Neural progenitor cell (in vitro differentiated cells): ENCODE measurements around the gene NAB2. TPM values are rescaled to one million over a fixed set of nuclear protein-coding genes. Genes with fewer than 3 reads are reported as not detected.

Experiments
- DNase-seq: peaks from one replicate; pipeline ENCODE4 v3.0.0-alpha.2; 2016; ENCODE audit warnings: low spot score
- H2AFZ ChIP-seq: fragments of 200-600 bp; sonication (generic); replicated peaks from 2 replicates; pipeline ENCODE4 v1.6.1; 2016; ENCODE audit warnings: antibody characterized with exemption
- H3F3A ChIP-seq: fragments of 200-600 bp; sonication (generic); 2 replicates; pipeline ENCODE4 v1.6.1; 2016; ENCODE audit warnings: antibody characterized with exemption, low read depth
- H3K27ac ChIP-seq: fragments of 200-600 bp; sonication (generic); 2 replicates; pipeline ENCODE4 v1.5.1; 2016; ENCODE audit warnings: mild to moderate bottlenecking
- H3K27me3 ChIP-seq: fragments of 200-600 bp; sonication (generic); 2 replicates; pipeline ENCODE4 v1.6.1; 2016; ENCODE audit warnings: mild to moderate bottlenecking, moderate library complexity
- H3K36me3 ChIP-seq: fragments of 200-600 bp; sonication (generic); 2 replicates; pipeline ENCODE4 v1.5.1; 2016
- H3K4me1 ChIP-seq: fragments of 200-600 bp; sonication (generic); 2 replicates; pipeline ENCODE4 v1.6.1; 2016; ENCODE audit warnings: mixed run types
- H3K4me2 ChIP-seq: fragments of 200-600 bp; sonication (generic); 2 replicates; pipeline ENCODE4 v1.6.1; 2016
- H3K4me3 ChIP-seq: fragments of 200-600 bp; sonication (generic); 2 replicates; pipeline ENCODE4 v1.5.1; 2016
- H3K79me2 ChIP-seq: fragments of 200-600 bp; sonication (generic); 2 replicates; pipeline ENCODE4 v1.6.1; 2016; ENCODE audit warnings: low read depth
- H3K9ac ChIP-seq: fragments of 200-600 bp; sonication (generic); 2 replicates; pipeline ENCODE4 v1.6.1; 2016
- H3K9me3 ChIP-seq: fragments of 200-600 bp; sonication (generic); 2 replicates; pipeline ENCODE4 v1.5.1; 2016; ENCODE audit warnings: low read depth
- H4K20me1 ChIP-seq: fragments of 200-600 bp; sonication (generic); 2 replicates; pipeline ENCODE4 v1.6.1; 2016; ENCODE audit warnings: low read depth
- H3K27ac Mint-ChIP-seq: 3 replicates; pipeline ENCODE4 v1.8.0; 2021; ENCODE audit warnings: mixed read lengths
- H3K27me3 Mint-ChIP-seq: 2 replicates; pipeline ENCODE4 v1.8.0; 2022; ENCODE audit warnings: low read depth, mild to moderate bottlenecking, inconsistent platforms, moderate library complexity, mixed read lengths; ENCODE audit not compliant: insufficient read depth
- H3K36me3 Mint-ChIP-seq: 3 replicates; pipeline ENCODE4 v1.8.0; 2021; ENCODE audit warnings: mixed read lengths
- H3K4me1 Mint-ChIP-seq: 3 replicates; pipeline ENCODE4 v1.8.0; 2021; ENCODE audit warnings: mixed read lengths
- H3K4me3 Mint-ChIP-seq: 3 replicates; pipeline ENCODE4 v1.8.0; 2021; ENCODE audit warnings: mild to moderate bottlenecking, moderate library complexity, mixed read lengths
- H3K9me3 Mint-ChIP-seq: 3 replicates; pipeline ENCODE4 v1.8.0; 2020; ENCODE audit warnings: mixed read lengths
- CTCF ChIP-seq: fragments of 200-600 bp; sonication (generic); IDR thresholded peaks from 2 replicates; pipeline ENCODE4 v1.5.1; 2017; ENCODE audit warnings: antibody characterized with exemption, mild to moderate bottlenecking
- EZH2 ChIP-seq: fragments of 200-600 bp; sonication (generic); IDR thresholded peaks from 2 replicates; pipeline ENCODE4 v1.6.1; 2017; ENCODE audit warnings: antibody characterized with exemption, mild to moderate bottlenecking, moderate library complexity
- EZH2phosphoT487 ChIP-seq: fragments of 200-600 bp; sonication (generic); IDR thresholded peaks from 2 replicates; pipeline ENCODE4 v1.6.1; 2017; ENCODE audit warnings: antibody characterized with exemption
- total RNA-seq: library from RNA; depleted of rRNA; stranded (reverse); fragments of >200 nt; gene quantifications from 2 replicates; pipeline ENCODE4 v1.2.3, GENCODE V29; 2015; ENCODE audit warnings: low replicate concordance

The NAB2 gene
- total RNA-seq, 1 donor from 2014 or later, result 19.8 TPM

- Histone ChIP-seq H3K36me3 (no peaks in the 10 kb centered on the region), H3K79me2 (peaks cover 95% of the 10 kb centered on the region), H3K27me3 (no peaks in the 10 kb centered on the region), H3K9me3 (no peaks in the 10 kb centered on the region), H3K9ac (no peak overlapping the region), H3K27ac (no peak overlapping the region), H3K4me3 (no peak overlapping the region), H4K20me1 (peaks cover 87% of the 10 kb centered on the region), H3K4me2 (peak overlapping the region; percentile 36), H3K4me1 (peaks cover 55% of the 10 kb centered on the region), H2AFZ (no peak overlapping the region), H3F3A (peaks cover 26% of the 10 kb centered on the region)
- H3K4me3 Mint-ChIP-seq, result peak overlapping the region; percentile 1
- no peaks in the 10 kb centered on the region for H3K36me3 Mint-ChIP-seq
- H3K27ac Mint-ChIP-seq, result peak overlapping the region; percentile 11
- peaks cover 66% of the 10 kb centered on the region for H3K4me1 Mint-ChIP-seq
- DNase-seq, result peak; percentile 28
- peaks cover 2% of the 10 kb centered on the region for H3K27me3 Mint-ChIP-seq
- TF ChIP-seq EZH2phosphoT487 (no peak), EZH2 (no peak), CTCF (no peak)
- H3K9me3 Mint-ChIP-seq, result no peaks in the 10 kb centered on the region
Measured at GRCh38 chr12:57133013-57133569, 44.2 kb downstream of the NAB2 start.

DNA sequence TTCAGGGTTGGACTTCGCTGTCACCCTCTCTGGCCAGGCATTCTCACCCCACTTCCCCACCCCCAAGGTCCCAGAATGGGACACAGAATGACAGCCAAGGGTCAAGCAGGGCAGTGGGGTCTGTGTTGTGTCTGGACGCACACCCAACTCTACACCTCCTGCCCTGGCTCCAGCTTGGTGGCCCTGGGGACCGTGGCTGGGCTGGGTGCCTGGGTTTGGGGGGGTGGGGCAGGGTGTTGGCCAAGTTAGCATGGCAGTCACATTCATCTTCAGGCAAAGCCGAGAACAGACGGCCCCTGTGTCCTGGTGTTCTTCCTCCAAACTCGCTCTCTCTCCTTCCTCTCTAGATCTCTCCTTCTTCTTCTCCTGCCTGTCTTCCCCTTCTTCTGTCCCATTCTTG lies 45.0 kb downstream of the NAB2 start:
- Histone ChIP-seq H3K27ac (peak overlapping the region; percentile 35), H2AFZ (no peak overlapping the region)

GRCh38 chr12:57134949-57135348 lies 46.0 kb downstream of the NAB2 start:
- peaks cover 91% of the 10 kb centered on the region for H4K20me1 ChIP-seq
- Mint-ChIP-seq H3K4me1 (peaks cover 67% of the 10 kb centered on the region), H3K27ac (no peak overlapping the region)

More for the DNA sequence above, 45.0 kb downstream of the NAB2 start:
- peak overlapping the region; percentile 41 for H3K4me3 Mint-ChIP-seq
- Histone ChIP-seq H3K9me3 (no peaks in the 10 kb centered on the region), H3K36me3 (no peaks in the 10 kb centered on the region), H4K20me1 (peaks cover 94% of the 10 kb centered on the region), H3K4me2 (no peak overlapping the region), H3K27me3 (no peaks in the 10 kb centered on the region), H3K4me1 (peaks cover 55% of the 10 kb centered on the region), H3K9ac (no peak overlapping the region), H3K4me3 (no peak overlapping the region), H3F3A (peaks cover 25% of the 10 kb centered on the region), H3K79me2 (peaks cover 89% of the 10 kb centered on the region)
- peaks cover 2% of the 10 kb centered on the region for H3K27me3 Mint-ChIP-seq
- DNase-seq, result no peak
- H3K36me3 Mint-ChIP-seq, result peaks cover 4% of the 10 kb centered on the region
- H3K9me3 Mint-ChIP-seq, result no peaks in the 10 kb centered on the region
- TF ChIP-seq EZH2phosphoT487 (no peak), EZH2 (no peak), CTCF (no peak)
- peaks cover 72% of the 10 kb centered on the region for H3K4me1 Mint-ChIP-seq
- H3K27ac Mint-ChIP-seq, result peak overlapping the region; percentile 31

More at GRCh38 chr12:57134949-57135348, 46.0 kb downstream of the NAB2 start:
- TF ChIP-seq CTCF, result no peak
- no peak for TF ChIP-seq EZH2phosphoT487
- no peak for TF ChIP-seq EZH2
- Histone ChIP-seq H3K9ac (no peak overlapping the region), H3K79me2 (peaks cover 79% of the 10 kb centered on the region), H3K4me2 (peak overlapping the region; percentile 69), H3K27me3 (no peaks in the 10 kb centered on the region), H3K4me3 (peak overlapping the region; percentile 24), H3K27ac (peak overlapping the region; percentile 63), H3K4me1 (peaks cover 50% of the 10 kb centered on the region), H3K36me3 (no peaks in the 10 kb centered on the region), H3K9me3 (no peaks in the 10 kb centered on the region), H3F3A (peaks cover 25% of the 10 kb centered on the region), H2AFZ (no peak overlapping the region)
- Mint-ChIP-seq H3K36me3 (peaks cover 9% of the 10 kb centered on the region), H3K4me3 (peak overlapping the region; percentile 72), H3K27me3 (peaks cover 2% of the 10 kb centered on the region), H3K9me3 (no peaks in the 10 kb centered on the region)
- no peak for DNase-seq
